Measurements from ENCODE around the gene ARHGEF1.

The ARHGEF1 gene

GRCh38 chr19:41862445-41862986, 20.5 kb upstream of the ARHGEF1 start:
- H3K9me3 ChIP-seq (ENCODE audit: control insufficient read depth in 2 of 2, low read length in 2 of 2) = no peaks in the 10 kb centered on the region
- H3K27me3 ChIP-seq (ENCODE audit: control insufficient read depth in 2 of 2, insufficient read depth in 2 of 2, low read length in 2 of 2) = no peaks in the 10 kb centered on the region
- H3K4me3 ChIP-seq (ENCODE audit: low read length in 2 of 2) = no peak overlapping the region
- H3K27ac ChIP-seq (ENCODE audit: low read depth in 2 of 2, low read length in 2 of 2) = no peak overlapping the region
- no peak overlapping the region for H3K9ac ChIP-seq (ENCODE audit: low read depth in 1 of 2, low read length in 2 of 2)
- H3K36me3 ChIP-seq (ENCODE audit: control insufficient read depth in 2 of 2, insufficient read depth in 2 of 2, low read length in 2 of 2) = peaks cover 41 to 42% of the 10 kb centered on the region in 2 donors
- H3K4me1 ChIP-seq (ENCODE audit: control insufficient read depth in 2 of 2, insufficient read depth in 2 of 2, low read length in 2 of 2) = peaks cover 36 to 39% of the 10 kb centered on the region in 2 donors

- no peak overlapping the region for H3K4me3 ChIP-seq (ENCODE audit: low read length in 2 of 2)
Observed at GRCh38 chr19:41863209-41863931, 19.6 kb upstream of the ARHGEF1 start.

GRCh38 chr19:41864374-41864773, 18.6 kb upstream of the ARHGEF1 start:
- H3K9me3 ChIP-seq (ENCODE audit: control insufficient read depth in 2 of 2, low read length in 2 of 2) = no peaks in the 10 kb centered on the region
- H3K4me1 ChIP-seq (ENCODE audit: control insufficient read depth in 2 of 2, insufficient read depth in 2 of 2, low read length in 2 of 2) = peaks cover 43 to 49% of the 10 kb centered on the region in 2 donors
- H3K9ac ChIP-seq (ENCODE audit: low read depth in 1 of 2, low read length in 2 of 2) = no peak overlapping the region
- peaks cover 47 to 56% of the 10 kb centered on the region in 2 donors for H3K36me3 ChIP-seq (ENCODE audit: control insufficient read depth in 2 of 2, insufficient read depth in 2 of 2, low read length in 2 of 2)
- H3K4me3 ChIP-seq (ENCODE audit: low read length in 2 of 2) = no peak overlapping the region
- no peak overlapping the region for H3K27ac ChIP-seq (ENCODE audit: low read depth in 2 of 2, low read length in 2 of 2)
- no peaks in the 10 kb centered on the region for H3K27me3 ChIP-seq (ENCODE audit: control insufficient read depth in 2 of 2, insufficient read depth in 2 of 2, low read length in 2 of 2)

More at GRCh38 chr19:41863209-41863931, 19.6 kb upstream of the ARHGEF1 start:
- Histone ChIP-seq H3K9ac (ENCODE audit: low read depth in 1 of 2, low read length in 2 of 2) (no peak overlapping the region), H3K27ac (ENCODE audit: low read depth in 2 of 2, low read length in 2 of 2) (no peak overlapping the region), H3K36me3 (ENCODE audit: control insufficient read depth in 2 of 2, insufficient read depth in 2 of 2, low read length in 2 of 2) (peaks cover 41 to 46% of the 10 kb centered on the region in 2 donors), H3K27me3 (ENCODE audit: control insufficient read depth in 2 of 2, insufficient read depth in 2 of 2, low read length in 2 of 2) (no peaks in the 10 kb centered on the region), H3K9me3 (ENCODE audit: control insufficient read depth in 2 of 2, low read length in 2 of 2) (no peaks in the 10 kb centered on the region), H3K4me1 (ENCODE audit: control insufficient read depth in 2 of 2, insufficient read depth in 2 of 2, low read length in 2 of 2) (peaks cover 45 to 46% of the 10 kb centered on the region in 2 donors)

GRCh38 chr19:41866284-41866683, 16.7 kb upstream of the ARHGEF1 start:
- no peaks in the 10 kb centered on the region for H3K9me3 ChIP-seq (ENCODE audit: control insufficient read depth in 2 of 2, low read length in 2 of 2)
- no peak overlapping the region for H3K9ac ChIP-seq (ENCODE audit: low read depth in 1 of 2, low read length in 2 of 2)
- H3K36me3 ChIP-seq (ENCODE audit: control insufficient read depth in 2 of 2, insufficient read depth in 2 of 2, low read length in 2 of 2) = peaks cover 57 to 62% of the 10 kb centered on the region in 2 donors
- H3K27ac ChIP-seq (ENCODE audit: low read depth in 2 of 2, low read length in 2 of 2) = no peak overlapping the region
- peaks cover 42 to 49% of the 10 kb centered on the region in 2 donors for H3K4me1 ChIP-seq (ENCODE audit: control insufficient read depth in 2 of 2, insufficient read depth in 2 of 2, low read length in 2 of 2)
- H3K27me3 ChIP-seq (ENCODE audit: control insufficient read depth in 2 of 2, insufficient read depth in 2 of 2, low read length in 2 of 2) = no peaks in the 10 kb centered on the region
- no peak overlapping the region for H3K4me3 ChIP-seq (ENCODE audit: low read length in 2 of 2)

- peak overlapping the region in 1 of 2 donors; percentile 34 for H3K9ac ChIP-seq (ENCODE audit: low read depth in 1 of 2, low read length in 2 of 2)
- H3K27me3 ChIP-seq (ENCODE audit: control insufficient read depth in 2 of 2, insufficient read depth in 2 of 2, low read length in 2 of 2) = no peaks in the 10 kb centered on the region
- peaks cover 35 to 38% of the 10 kb centered on the region in 2 donors for H3K4me1 ChIP-seq (ENCODE audit: control insufficient read depth in 2 of 2, insufficient read depth in 2 of 2, low read length in 2 of 2)
- H3K36me3 ChIP-seq (ENCODE audit: control insufficient read depth in 2 of 2, insufficient read depth in 2 of 2, low read length in 2 of 2) = peaks cover 47 to 49% of the 10 kb centered on the region in 2 donors
- peak overlapping the region in 1 of 2 donors; percentile 15 for H3K4me3 ChIP-seq (ENCODE audit: low read length in 2 of 2)
- H3K27ac ChIP-seq (ENCODE audit: low read depth in 2 of 2, low read length in 2 of 2) = peak overlapping the region in 1 of 2 donors; percentile 9
- H3K9me3 ChIP-seq (ENCODE audit: control insufficient read depth in 2 of 2, low read length in 2 of 2) = no peaks in the 10 kb centered on the region
Observed at GRCh38 chr19:41868120-41868988, 14.6 kb upstream of the ARHGEF1 start.

- H3K27ac ChIP-seq (ENCODE audit: low read depth in 2 of 2, low read length in 2 of 2) = peak overlapping the region in 1 of 2 donors; percentile 9
- no peaks in the 10 kb centered on the region for H3K9me3 ChIP-seq (ENCODE audit: control insufficient read depth in 2 of 2, low read length in 2 of 2)
- no peak overlapping the region for H3K9ac ChIP-seq (ENCODE audit: low read depth in 1 of 2, low read length in 2 of 2)
- H3K27me3 ChIP-seq (ENCODE audit: control insufficient read depth in 2 of 2, insufficient read depth in 2 of 2, low read length in 2 of 2) = no peaks in the 10 kb centered on the region
- H3K36me3 ChIP-seq (ENCODE audit: control insufficient read depth in 2 of 2, insufficient read depth in 2 of 2, low read length in 2 of 2) = peaks cover 44 to 45% of the 10 kb centered on the region in 2 donors
- peaks cover 32 to 40% of the 10 kb centered on the region in 2 donors for H3K4me1 ChIP-seq (ENCODE audit: control insufficient read depth in 2 of 2, insufficient read depth in 2 of 2, low read length in 2 of 2)
- no peak overlapping the region for H3K4me3 ChIP-seq (ENCODE audit: low read length in 2 of 2)
Observed at GRCh38 chr19:41868989-41869300, 14.0 kb upstream of the ARHGEF1 start.

- Histone ChIP-seq H3K27ac (ENCODE audit: low read depth in 2 of 2, low read length in 2 of 2) (peak overlapping the region in 1 of 2 donors; percentile 9), H3K9ac (ENCODE audit: low read depth in 1 of 2, low read length in 2 of 2) (no peak overlapping the region), H3K9me3 (ENCODE audit: control insufficient read depth in 2 of 2, low read length in 2 of 2) (no peaks in the 10 kb centered on the region), H3K4me3 (ENCODE audit: low read length in 2 of 2) (no peak overlapping the region), H3K36me3 (ENCODE audit: control insufficient read depth in 2 of 2, insufficient read depth in 2 of 2, low read length in 2 of 2) (peaks cover 39 to 40% of the 10 kb centered on the region in 2 donors), H3K27me3 (ENCODE audit: control insufficient read depth in 2 of 2, insufficient read depth in 2 of 2, low read length in 2 of 2) (no peaks in the 10 kb centered on the region), H3K4me1 (ENCODE audit: control insufficient read depth in 2 of 2, insufficient read depth in 2 of 2, low read length in 2 of 2) (peaks cover 30 to 39% of the 10 kb centered on the region in 2 donors)
Observed at GRCh38 chr19:41869374-41869955, 13.5 kb upstream of the ARHGEF1 start.

GRCh38 chr19:41870401-41870873, 12.5 kb upstream of the ARHGEF1 start:
- Histone ChIP-seq H3K36me3 (ENCODE audit: control insufficient read depth in 2 of 2, insufficient read depth in 2 of 2, low read length in 2 of 2) (peaks cover 30 to 32% of the 10 kb centered on the region in 2 donors), H3K9ac (ENCODE audit: low read depth in 1 of 2, low read length in 2 of 2) (no peak overlapping the region), H3K27ac (ENCODE audit: low read depth in 2 of 2, low read length in 2 of 2) (peak overlapping the region in 1 of 2 donors; percentile 58), H3K4me1 (ENCODE audit: control insufficient read depth in 2 of 2, insufficient read depth in 2 of 2, low read length in 2 of 2) (peaks cover 28 to 35% of the 10 kb centered on the region in 2 donors), H3K9me3 (ENCODE audit: control insufficient read depth in 2 of 2, low read length in 2 of 2) (no peaks in the 10 kb centered on the region), H3K4me3 (ENCODE audit: low read length in 2 of 2) (peak overlapping the region in 1 of 2 donors; percentile 26), H3K27me3 (ENCODE audit: control insufficient read depth in 2 of 2, insufficient read depth in 2 of 2, low read length in 2 of 2) (no peaks in the 10 kb centered on the region)

GRCh38 chr19:41871573-41872383, 11.2 kb upstream of the ARHGEF1 start:
- no peak overlapping the region for H3K4me3 ChIP-seq (ENCODE audit: low read length in 2 of 2)
- no peak overlapping the region for H3K9ac ChIP-seq (ENCODE audit: low read depth in 1 of 2, low read length in 2 of 2)
- H3K27me3 ChIP-seq (ENCODE audit: control insufficient read depth in 2 of 2, insufficient read depth in 2 of 2, low read length in 2 of 2) = no peaks in the 10 kb centered on the region
- H3K4me1 ChIP-seq (ENCODE audit: control insufficient read depth in 2 of 2, insufficient read depth in 2 of 2, low read length in 2 of 2) = peaks cover 23 to 37% of the 10 kb centered on the region in 2 donors
- peaks cover 28% of the 10 kb centered on the region in 2 donors for H3K36me3 ChIP-seq (ENCODE audit: control insufficient read depth in 2 of 2, insufficient read depth in 2 of 2, low read length in 2 of 2)
- H3K27ac ChIP-seq (ENCODE audit: low read depth in 2 of 2, low read length in 2 of 2) = peak overlapping the region; percentile 21 to 79
- no peaks in the 10 kb centered on the region for H3K9me3 ChIP-seq (ENCODE audit: control insufficient read depth in 2 of 2, low read length in 2 of 2)

All from mucosa of rectum (tissue), 2 donors.